HL-60 (cell line): ENCODE results near the gene NUF2.
"Not testable (repeated sequence)": the region's sequence is repeated elsewhere in the genome, so short reads cannot be mapped to it uniquely, and the experiment has no call there.

Source experiments
- DNase-seq, 2 experiments: peaks; one replicate each; pipeline ENCODE4 v3.0.0-alpha.2; 2010 to 2020; ENCODE audit warnings: low read depth in 1 of 2, low spot score in 1 of 2
- H3K27ac ChIP-seq: fragments of 250-450 bp; sonication (Bioruptor Pico); replicated peaks from 2 replicates; pipeline ENCODE4 v1.5.1; 2020; ENCODE audit warnings: mild to moderate bottlenecking, moderate library complexity
- H3K27me3 ChIP-seq: fragments of 250-450 bp; sonication (Bioruptor Pico); 2 replicates; pipeline ENCODE4 v1.5.1; 2021; ENCODE audit warnings: mild to moderate bottlenecking, moderate library complexity; ENCODE audit not compliant: insufficient read depth, poor library complexity, severe bottlenecking
- H3K4me3 ChIP-seq: replicated peaks from 2 replicates; pipeline ENCODE4 v1.5.1; 2011; ENCODE audit warnings: mild to moderate bottlenecking, control low read depth, low read length; ENCODE audit not compliant: insufficient read depth
- GABPA ChIP-seq: IDR thresholded peaks from 2 replicates; pipeline ENCODE4 v1.6.1; 2012; ENCODE audit warnings: low read depth
- POLR2AphosphoS5 ChIP-seq: IDR thresholded peaks from 2 replicates; pipeline ENCODE4 v1.6.1; 2012; ENCODE audit warnings: low read depth
- SPI1 ChIP-seq: IDR thresholded peaks from 2 replicates; pipeline ENCODE4 v1.6.1; 2012; ENCODE audit warnings: low read depth, mild to moderate bottlenecking, borderline replicate concordance
- TF ChIP-seq, protein P1 (sequence below): IDR thresholded peaks from one replicate; pipeline ENCODE4 v1.5.1; 2011; ENCODE audit warnings: low read length, control low read depth, inconsistent platforms; ENCODE audit not compliant: insufficient read depth
- TF ChIP-seq, protein P2 (sequence below): IDR thresholded peaks from 2 replicates; pipeline ENCODE4 v1.6.1; 2012; ENCODE audit warnings: low read depth; ENCODE audit not compliant: insufficient replicate concordance

Gene NUF2

DNA sequence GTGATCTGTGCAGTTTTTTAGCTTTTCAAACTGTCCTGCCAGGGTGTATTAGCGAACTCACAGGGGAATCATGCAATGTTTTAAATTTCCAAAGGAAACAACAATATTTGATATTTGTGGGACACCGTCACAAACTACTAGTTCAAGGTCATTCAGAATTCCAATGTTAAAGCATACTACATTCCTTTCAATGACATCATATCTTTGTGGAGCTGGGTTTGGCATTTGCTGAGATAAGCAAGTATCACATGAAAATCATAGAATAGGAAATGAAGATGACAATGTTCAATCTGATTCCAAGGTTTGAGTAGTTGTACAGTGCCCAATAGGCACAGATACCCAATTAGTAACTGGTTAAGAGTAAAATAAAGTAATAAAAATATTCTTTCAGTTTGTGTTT is 35.6 kb downstream of the NUF2 start:
- no peak for DNase-seq
- Histone ChIP-seq H3K27ac (no peak overlapping the region), H3K27me3 (no peaks in the 10 kb centered on the region), H3K4me3 (no peak overlapping the region)
- TF ChIP-seq, protein P1, sequence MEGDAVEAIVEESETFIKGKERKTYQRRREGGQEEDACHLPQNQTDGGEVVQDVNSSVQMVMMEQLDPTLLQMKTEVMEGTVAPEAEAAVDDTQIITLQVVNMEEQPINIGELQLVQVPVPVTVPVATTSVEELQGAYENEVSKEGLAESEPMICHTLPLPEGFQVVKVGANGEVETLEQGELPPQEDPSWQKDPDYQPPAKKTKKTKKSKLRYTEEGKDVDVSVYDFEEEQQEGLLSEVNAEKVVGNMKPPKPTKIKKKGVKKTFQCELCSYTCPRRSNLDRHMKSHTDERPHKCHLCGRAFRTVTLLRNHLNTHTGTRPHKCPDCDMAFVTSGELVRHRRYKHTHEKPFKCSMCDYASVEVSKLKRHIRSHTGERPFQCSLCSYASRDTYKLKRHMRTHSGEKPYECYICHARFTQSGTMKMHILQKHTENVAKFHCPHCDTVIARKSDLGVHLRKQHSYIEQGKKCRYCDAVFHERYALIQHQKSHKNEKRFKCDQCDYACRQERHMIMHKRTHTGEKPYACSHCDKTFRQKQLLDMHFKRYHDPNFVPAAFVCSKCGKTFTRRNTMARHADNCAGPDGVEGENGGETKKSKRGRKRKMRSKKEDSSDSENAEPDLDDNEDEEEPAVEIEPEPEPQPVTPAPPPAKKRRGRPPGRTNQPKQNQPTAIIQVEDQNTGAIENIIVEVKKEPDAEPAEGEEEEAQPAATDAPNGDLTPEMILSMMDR = no peak
- TF ChIP-seq, protein P2, sequence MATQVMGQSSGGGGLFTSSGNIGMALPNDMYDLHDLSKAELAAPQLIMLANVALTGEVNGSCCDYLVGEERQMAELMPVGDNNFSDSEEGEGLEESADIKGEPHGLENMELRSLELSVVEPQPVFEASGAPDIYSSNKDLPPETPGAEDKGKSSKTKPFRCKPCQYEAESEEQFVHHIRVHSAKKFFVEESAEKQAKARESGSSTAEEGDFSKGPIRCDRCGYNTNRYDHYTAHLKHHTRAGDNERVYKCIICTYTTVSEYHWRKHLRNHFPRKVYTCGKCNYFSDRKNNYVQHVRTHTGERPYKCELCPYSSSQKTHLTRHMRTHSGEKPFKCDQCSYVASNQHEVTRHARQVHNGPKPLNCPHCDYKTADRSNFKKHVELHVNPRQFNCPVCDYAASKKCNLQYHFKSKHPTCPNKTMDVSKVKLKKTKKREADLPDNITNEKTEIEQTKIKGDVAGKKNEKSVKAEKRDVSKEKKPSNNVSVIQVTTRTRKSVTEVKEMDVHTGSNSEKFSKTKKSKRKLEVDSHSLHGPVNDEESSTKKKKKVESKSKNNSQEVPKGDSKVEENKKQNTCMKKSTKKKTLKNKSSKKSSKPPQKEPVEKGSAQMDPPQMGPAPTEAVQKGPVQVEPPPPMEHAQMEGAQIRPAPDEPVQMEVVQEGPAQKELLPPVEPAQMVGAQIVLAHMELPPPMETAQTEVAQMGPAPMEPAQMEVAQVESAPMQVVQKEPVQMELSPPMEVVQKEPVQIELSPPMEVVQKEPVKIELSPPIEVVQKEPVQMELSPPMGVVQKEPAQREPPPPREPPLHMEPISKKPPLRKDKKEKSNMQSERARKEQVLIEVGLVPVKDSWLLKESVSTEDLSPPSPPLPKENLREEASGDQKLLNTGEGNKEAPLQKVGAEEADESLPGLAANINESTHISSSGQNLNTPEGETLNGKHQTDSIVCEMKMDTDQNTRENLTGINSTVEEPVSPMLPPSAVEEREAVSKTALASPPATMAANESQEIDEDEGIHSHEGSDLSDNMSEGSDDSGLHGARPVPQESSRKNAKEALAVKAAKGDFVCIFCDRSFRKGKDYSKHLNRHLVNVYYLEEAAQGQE = no peak
- TF ChIP-seq GABPA (no peak), POLR2AphosphoS5 (no peak), SPI1 (no peak)

DNA sequence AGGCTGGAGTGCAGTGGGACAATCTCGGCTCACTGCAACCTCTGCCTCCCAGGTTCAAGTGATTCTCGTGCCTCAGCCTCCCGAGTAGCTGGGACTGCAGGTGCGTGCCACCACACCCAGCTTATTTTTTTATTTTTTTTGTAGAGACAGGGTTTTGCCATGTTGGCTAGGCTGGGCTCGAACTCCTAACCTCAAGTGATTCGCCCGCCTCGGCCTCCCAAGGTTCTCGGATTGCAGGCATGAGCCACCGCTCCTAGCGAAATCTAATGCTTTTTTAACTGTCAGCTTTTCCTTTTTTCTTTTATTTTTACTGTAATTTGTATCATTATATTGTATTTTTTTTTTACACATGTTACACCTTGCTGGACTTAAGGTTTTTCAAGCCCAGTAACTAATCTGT is 36.4 kb downstream of the NUF2 start:
- not testable (repeated sequence) for H3K27me3 ChIP-seq, H3K4me3 ChIP-seq, H3K27ac ChIP-seq, DNase-seq

DNA sequence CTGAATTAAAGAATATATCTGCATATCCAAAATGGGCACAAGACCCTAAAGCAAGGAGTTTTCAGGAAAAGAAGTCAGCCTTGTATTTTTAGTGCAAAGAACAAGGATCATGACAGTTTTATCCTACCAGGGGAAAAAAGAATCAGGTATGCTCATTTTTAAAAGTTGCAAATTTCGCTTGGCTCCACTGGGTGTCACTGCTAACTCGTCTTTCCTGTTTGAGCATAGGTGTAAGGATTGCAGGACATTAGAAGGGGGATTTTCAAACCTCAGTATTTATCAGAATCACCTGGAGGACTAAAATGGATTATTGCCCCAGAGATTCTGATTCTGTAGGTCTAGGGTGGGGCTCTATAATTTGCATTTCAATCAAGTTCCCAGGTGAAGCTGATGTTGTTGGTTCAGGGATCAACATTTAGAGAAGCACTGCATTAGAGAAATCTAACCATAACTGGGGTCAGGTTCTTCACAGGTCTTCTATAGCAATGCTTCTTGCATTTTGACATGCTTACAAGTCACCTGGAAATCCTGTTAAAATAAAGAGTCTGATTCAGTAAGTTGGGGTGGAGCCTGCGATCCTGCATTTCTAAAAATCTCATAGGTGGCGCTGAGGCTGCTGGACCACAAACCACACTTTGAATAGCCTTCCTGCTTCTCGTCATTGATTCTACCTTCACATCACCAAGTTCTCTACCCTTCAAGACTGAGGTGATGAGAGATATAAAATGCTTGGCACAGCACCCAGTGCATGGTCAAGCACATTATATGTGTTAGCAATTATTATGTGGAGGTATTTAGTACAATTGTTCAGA is 39.6 kb downstream of the NUF2 start:
- no peak for TF ChIP-seq SPI1
- TF ChIP-seq, protein P1 = no peak
- TF ChIP-seq, protein P2 = no peak
- no peak for TF ChIP-seq POLR2AphosphoS5
- no peak for TF ChIP-seq GABPA
- DNase-seq = no peak
- H3K27me3 ChIP-seq = no peaks in the 10 kb centered on the region
- H3K4me3 ChIP-seq = no peak overlapping the region
- H3K27ac ChIP-seq = no peak overlapping the region

DNA sequence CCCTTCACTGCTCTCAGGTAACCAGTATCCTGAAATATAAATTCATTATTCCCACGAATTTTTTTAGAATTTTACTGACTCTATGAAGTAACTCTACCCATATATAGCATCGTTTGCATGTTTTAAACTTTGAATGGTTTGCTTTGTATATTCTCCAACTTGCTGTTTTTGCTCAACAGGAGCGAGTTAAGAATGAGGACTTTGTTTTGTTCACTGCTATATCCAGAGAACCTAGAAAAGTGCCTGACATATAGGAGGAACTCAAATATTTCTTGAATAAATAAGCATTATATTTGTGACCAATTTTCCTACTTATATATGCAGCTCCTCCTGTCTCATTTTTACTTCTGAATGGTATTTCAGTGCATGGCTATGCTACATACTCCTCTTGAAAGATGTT is 43.4 kb downstream of the NUF2 start:
- no peak overlapping the region for H3K4me3 ChIP-seq
- TF ChIP-seq, protein P1 = no peak
- no peak for TF ChIP-seq POLR2AphosphoS5
- no peak for TF ChIP-seq SPI1
- TF ChIP-seq GABPA = no peak
- TF ChIP-seq, protein P2 = no peak
- H3K27ac ChIP-seq = no peak overlapping the region
- DNase-seq = no peak
- peaks cover 2% of the 10 kb centered on the region for H3K27me3 ChIP-seq
